CD4-positive, alpha-beta T cell treated with Interleukin-2 at 100 ng/mL for 4 hours (primary cell): ENCODE data around the gene VAT1.
"Not testable (repeated sequence)": the region's sequence is repeated elsewhere in the genome, so short reads cannot be mapped to it uniquely, and the experiment has no call there.

Experiments
- DNase-seq: peaks from one replicate; pipeline ENCODE4 v3.0.0-alpha.2; 2020; ENCODE audit warnings: low spot score

Gene VAT1

GRCh38 chr17:42973323-42973722 lies 48.9 kb downstream of the VAT1 start:
- DNase-seq, result not testable (repeated sequence)

- no peak for DNase-seq
Observed at GRCh38 chr17:42971589-42971988, 50.6 kb downstream of the VAT1 start.

DNA sequence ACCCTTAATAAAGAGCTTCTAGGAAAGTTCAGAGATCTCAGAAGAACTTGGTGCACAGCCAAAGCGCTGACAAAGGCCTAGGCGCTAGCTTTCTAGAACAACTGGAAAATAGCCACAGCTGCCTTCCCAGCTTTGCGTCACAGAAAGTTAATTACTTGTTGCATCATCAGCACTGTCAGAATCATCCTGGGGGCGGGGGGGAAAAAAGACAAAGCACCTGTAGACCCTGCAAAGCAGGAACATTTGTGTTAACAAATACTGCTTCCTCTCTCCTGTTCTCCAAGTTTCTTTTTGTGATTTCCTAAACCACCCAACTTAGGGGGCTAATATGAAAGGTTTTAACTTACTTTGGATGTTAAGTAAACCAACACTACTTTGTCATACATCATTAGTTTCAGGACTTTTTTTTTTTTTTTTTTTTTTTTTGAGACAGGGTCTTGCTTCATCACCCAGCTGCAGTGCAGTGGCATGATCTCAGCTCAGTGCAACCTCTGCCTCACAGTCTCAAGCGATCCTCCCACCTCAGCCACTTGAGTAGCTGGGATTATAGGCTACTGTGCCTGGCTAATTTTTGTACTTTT lies 53.1 kb downstream of the VAT1 start:
- DNase-seq, result no peak

- DNase-seq, result no peak
Observed at GRCh38 chr17:42967925-42968324, 54.3 kb downstream of the VAT1 start.
